ENCODE measurements around the gene NOTCH2NLA.
"Not testable (repeated sequence)": the region's sequence is repeated elsewhere in the genome, so short reads cannot be mapped to it uniquely, and the experiment has no call there.

Gene NOTCH2NLA

GRCh38 chr1:146167273-146167672, 61.5 kb downstream of the NOTCH2NLA start:
- not testable (repeated sequence) for DNase-seq (ENCODE audit: low spot score)

DNA sequence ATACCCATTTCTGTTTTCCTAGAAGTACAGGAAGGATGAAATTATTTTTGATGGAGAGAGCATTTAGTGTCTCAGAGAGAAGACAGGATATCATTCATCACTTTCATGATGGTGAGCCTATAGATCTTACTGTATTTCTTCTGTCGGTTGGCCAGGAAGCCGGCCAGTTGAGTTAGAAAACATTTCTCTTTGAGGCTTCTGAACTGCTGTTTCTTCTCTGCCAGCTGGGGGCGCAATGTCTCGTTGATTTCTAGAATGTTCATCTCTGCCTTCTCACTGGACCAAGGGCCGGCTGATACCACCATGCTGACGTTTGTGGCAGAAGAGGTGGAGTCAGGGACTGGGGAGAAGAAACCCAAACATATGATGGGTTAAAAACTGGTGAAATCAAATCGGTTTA, 84.4 kb downstream of the NOTCH2NLA start, which contains the start of gene NBPF10:
NBPF10 (minus strand) TSS at position 340 of the 400 bp plus-strand sequence; CDS start at position 305, 35 bp downstream.
- DNase-seq (ENCODE audit: low spot score), result not testable (repeated sequence)
